A673 (cell line): ENCODE data around the gene AKNA. TPM values are rescaled to one million over a fixed set of nuclear protein-coding genes. Genes with fewer than 3 reads are reported as not detected.

Experiments used
- BruUV-seq: library from RNA; stranded (reverse); fragments of 400-500 nt; replicated peaks from 2 replicates; lab custom pipeline; 2021; lab: Mats Ljungman, UMichigan
- CTCF ChIA-PET: fragments of 300-600 bp; sonication (Branson Sonifier 250); formaldehyde crosslinking; loops from one replicate; lab custom pipeline; 2022; ENCODE audit warnings: antibody characterized with exemption; lab: Charles Lee
- POLR2A ChIA-PET: fragments of 300-600 bp; sonication (Branson Sonifier 250); formaldehyde crosslinking; loops from one replicate; lab custom pipeline; 2022; ENCODE audit warnings: antibody characterized with exemption; ENCODE audit not compliant: low non-redundant PET; lab: Charles Lee
- DNase-seq: peaks from one replicate; pipeline ENCODE4 v3.0.0-alpha.2; 2015; ENCODE audit warnings: low spot score
- H3K27ac ChIP-seq: fragments of 200-600 bp; sonication (generic); 2 replicates; pipeline ENCODE4 v1.5.1; 2016; ENCODE audit warnings: mixed run types, low read depth, mild to moderate bottlenecking, mixed read lengths, antibody characterized with exemption, low read length; ENCODE audit not compliant: poor library complexity, severe bottlenecking
- H3K27me3 ChIP-seq: fragments of 200-600 bp; sonication (generic); replicated peaks from 2 replicates; pipeline ENCODE4 v1.6.1; 2017; ENCODE audit warnings: mixed run types, low read depth, mild to moderate bottlenecking, mixed read lengths, antibody characterized with exemption, low read length; ENCODE audit not compliant: insufficient read depth, poor library complexity
- H3K36me3 ChIP-seq: fragments of 200-600 bp; sonication (generic); 2 replicates; pipeline ENCODE4 v1.6.1; 2016; ENCODE audit warnings: mixed run types, mild to moderate bottlenecking, mixed read lengths, antibody characterized with exemption, low read length; ENCODE audit not compliant: insufficient read depth, poor library complexity, severe bottlenecking
- H3K4me1 ChIP-seq: fragments of 200-600 bp; sonication (generic); 2 replicates; pipeline ENCODE4 v1.6.1; 2017; ENCODE audit warnings: mixed run types, mild to moderate bottlenecking, mixed read lengths, antibody characterized with exemption, low read length; ENCODE audit not compliant: insufficient read depth, poor library complexity, severe bottlenecking
- H3K4me3 ChIP-seq: fragments of 200-600 bp; sonication (generic); 2 replicates; pipeline ENCODE4 v1.5.1; 2016; ENCODE audit warnings: low read depth, mixed run types, mild to moderate bottlenecking, mixed read lengths, low read length; ENCODE audit not compliant: poor library complexity, severe bottlenecking
- H3K9me3 ChIP-seq: fragments of 200-600 bp; sonication (generic); 2 replicates; pipeline ENCODE4 v1.6.1; 2016; ENCODE audit warnings: mixed run types, low read depth, mild to moderate bottlenecking, mixed read lengths, antibody characterized with exemption, low read length; ENCODE audit not compliant: poor library complexity, severe bottlenecking
- EZH2 ChIP-seq: fragments of 200-600 bp; sonication (generic); IDR thresholded peaks from 2 replicates; pipeline ENCODE4 v1.6.1; 2017; ENCODE audit warnings: borderline replicate concordance, low read depth, mild to moderate bottlenecking, mixed read lengths, antibody characterized with exemption, low read length; ENCODE audit not compliant: poor library complexity, severe bottlenecking
- intact Hi-C: fragments of 100-400 bp; cut with micrococcal nuclease; formaldehyde crosslinking; loops from one replicate; pipeline ENCODE4 v1.10.0; 2022; ENCODE audit not compliant: unreplicated experiment
- total RNA-seq: library from RNA; stranded (reverse); gene quantifications from 2 replicates; pipeline ENCODE4 v1.2.3, GENCODE V29; 2021
- TF ChIP-seq, protein P1 (sequence below): fragments of 300-800, 200-600 bp; sonication (generic); conservative IDR thresholded peaks from 2 replicates; pipeline ENCODE4 v1.5.1; 2017; ENCODE audit warnings: low read depth, mild to moderate bottlenecking, antibody characterized with exemption, low read length, moderate library complexity, mixed read lengths

Gene AKNA
- total RNA-seq, 1 experiment from 2014 or later, result 20.4 TPM

DNA sequence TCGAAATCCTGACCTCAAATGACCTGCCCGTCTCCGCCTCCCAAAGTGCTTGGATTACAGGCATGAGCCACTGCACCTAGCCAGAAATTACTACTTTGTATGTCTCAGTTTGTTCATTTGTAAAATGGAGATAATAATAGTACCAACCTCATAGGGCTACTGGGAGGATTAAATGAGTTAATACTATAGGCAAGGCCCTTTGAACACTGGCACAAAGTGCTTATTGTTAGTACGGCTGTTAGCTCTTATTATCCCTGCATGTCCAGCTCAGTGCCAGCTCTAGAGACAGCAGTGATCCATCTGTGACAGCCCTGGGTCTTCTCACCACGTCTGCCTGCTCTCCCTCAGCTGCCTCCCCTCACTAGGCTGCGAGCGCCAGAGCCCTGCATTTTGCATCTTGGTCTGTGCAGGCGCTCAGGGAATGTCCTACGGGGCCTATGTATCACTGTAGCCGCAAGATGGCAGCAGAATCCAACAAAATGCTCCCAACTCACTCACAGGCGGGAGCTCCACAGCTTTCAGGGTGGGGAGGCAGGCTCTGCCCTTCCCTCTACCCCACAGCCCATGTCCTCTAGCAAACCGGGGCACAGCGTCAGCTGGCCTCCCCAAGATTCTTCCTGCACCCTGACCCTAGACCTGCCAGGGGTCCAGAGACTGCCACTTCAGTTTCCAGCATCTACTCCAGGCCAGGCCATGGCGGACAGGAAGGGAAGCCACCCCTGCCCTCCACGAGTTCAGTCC lies 17.7 kb upstream of the AKNA start:
- TF ChIP-seq, protein P1, sequence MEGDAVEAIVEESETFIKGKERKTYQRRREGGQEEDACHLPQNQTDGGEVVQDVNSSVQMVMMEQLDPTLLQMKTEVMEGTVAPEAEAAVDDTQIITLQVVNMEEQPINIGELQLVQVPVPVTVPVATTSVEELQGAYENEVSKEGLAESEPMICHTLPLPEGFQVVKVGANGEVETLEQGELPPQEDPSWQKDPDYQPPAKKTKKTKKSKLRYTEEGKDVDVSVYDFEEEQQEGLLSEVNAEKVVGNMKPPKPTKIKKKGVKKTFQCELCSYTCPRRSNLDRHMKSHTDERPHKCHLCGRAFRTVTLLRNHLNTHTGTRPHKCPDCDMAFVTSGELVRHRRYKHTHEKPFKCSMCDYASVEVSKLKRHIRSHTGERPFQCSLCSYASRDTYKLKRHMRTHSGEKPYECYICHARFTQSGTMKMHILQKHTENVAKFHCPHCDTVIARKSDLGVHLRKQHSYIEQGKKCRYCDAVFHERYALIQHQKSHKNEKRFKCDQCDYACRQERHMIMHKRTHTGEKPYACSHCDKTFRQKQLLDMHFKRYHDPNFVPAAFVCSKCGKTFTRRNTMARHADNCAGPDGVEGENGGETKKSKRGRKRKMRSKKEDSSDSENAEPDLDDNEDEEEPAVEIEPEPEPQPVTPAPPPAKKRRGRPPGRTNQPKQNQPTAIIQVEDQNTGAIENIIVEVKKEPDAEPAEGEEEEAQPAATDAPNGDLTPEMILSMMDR, result peak; percentile 84
- no peak for TF ChIP-seq EZH2
- Histone ChIP-seq H3K36me3 (no peaks in the 10 kb centered on the region), H3K27me3 (no peaks in the 10 kb centered on the region), H3K4me3 (no peak overlapping the region), H3K4me1 (no peaks in the 10 kb centered on the region), H3K27ac (no peak overlapping the region), H3K9me3 (no peaks in the 10 kb centered on the region)
- CTCF ChIA-PET, result interaction anchor here (0.5 to 2.5 kb wide), 17 partner anchors 10 to 616 kb away, joined by 3 to 59 read pairs (median 3); no protein-coding TSS in a partner anchor
- DNase-seq, result peak; percentile 88
- intact Hi-C loops, result loop anchor here (1.0 to 5.0 kb wide), 4 partner anchors 248 to 610 kb away; no protein-coding TSS in a partner anchor
- BruUV-seq, result no TSS peak
- POLR2A ChIA-PET, result interaction anchor here (0.6 kb wide), 1 partner anchor 268 kb away, joined by 3 read pairs; no protein-coding TSS in a partner anchor

DNA sequence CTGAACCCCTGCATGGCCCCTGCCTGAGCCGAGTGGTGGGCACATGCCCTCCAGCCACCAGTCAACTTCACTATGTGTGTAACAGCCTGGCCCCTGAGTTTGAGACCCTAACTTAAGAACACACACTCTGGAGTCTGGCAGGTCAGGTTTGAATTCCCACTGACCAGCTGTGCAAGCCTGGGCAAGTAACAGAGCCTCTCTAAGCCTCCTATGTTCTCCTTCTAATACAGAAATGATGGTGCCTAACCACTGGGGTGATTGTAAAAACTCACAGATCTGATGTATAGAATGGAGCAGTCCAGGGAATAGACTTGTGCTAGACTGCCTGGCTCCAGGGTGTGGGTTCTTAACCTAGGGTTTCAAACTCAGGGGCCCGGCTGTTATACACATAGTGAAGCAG lies 16.7 kb upstream of the AKNA start:
- Histone ChIP-seq H3K27ac (no peak overlapping the region), H3K4me3 (no peak overlapping the region), H3K9me3 (no peaks in the 10 kb centered on the region), H3K36me3 (no peaks in the 10 kb centered on the region), H3K4me1 (no peaks in the 10 kb centered on the region), H3K27me3 (no peaks in the 10 kb centered on the region)
- intact Hi-C loops, result loop anchor here (2.0 kb wide), 1 partner anchor 502 kb away; no protein-coding TSS in a partner anchor
- TF ChIP-seq, protein P1, result no peak
- TF ChIP-seq EZH2, result no peak
- no TSS peak for BruUV-seq
- CTCF ChIA-PET, result interaction anchor here (1.5 kb wide), 1 partner anchor 249 kb away, joined by 4 read pairs; no protein-coding TSS in a partner anchor
- POLR2A ChIA-PET, result no interaction called here
- no peak for DNase-seq

DNA sequence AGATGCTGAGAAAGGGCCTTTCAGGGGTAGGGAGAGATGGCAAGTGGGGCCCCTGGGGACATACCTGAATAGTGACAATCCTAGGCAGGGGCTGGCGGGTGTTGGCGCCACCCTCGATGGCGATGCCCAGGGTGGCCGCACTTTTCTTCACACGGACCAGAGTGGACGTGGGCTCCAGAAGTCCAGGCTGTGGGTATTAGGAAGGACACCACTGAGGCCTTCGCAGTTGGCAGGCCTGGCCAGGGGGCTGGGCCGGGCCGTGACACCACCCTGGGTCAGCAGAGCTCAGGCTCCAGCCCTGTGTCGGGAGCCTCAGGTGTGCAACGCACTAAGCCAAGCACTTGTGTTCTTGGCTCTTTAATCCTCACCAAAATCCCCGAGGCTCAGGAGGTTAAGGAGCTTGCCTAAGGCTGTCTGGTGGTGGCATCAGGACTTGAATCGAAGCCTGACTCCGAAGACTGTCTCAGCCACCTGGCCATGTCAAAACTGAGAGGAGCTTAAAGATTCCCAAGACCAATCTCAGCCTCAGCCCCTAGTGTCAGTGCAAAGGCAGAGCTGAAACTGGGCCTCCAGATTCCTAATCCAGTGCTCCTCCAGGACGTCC lies 15.5 kb upstream of the AKNA start:
- no peaks in the 10 kb centered on the region for H3K27me3 ChIP-seq
- no peaks in the 10 kb centered on the region for H3K9me3 ChIP-seq
- ChIA-PET CTCF (interaction anchor here (1.5 kb wide), 1 partner anchor 250 kb away, joined by 4 read pairs; no protein-coding TSS in a partner anchor), POLR2A (no interaction called here)
- TF ChIP-seq EZH2, result no peak
- TF ChIP-seq, protein P1, result no peak
- H3K27ac ChIP-seq, result no peak overlapping the region
- BruUV-seq, result no TSS peak
- no peak overlapping the region for H3K4me3 ChIP-seq
- peaks cover 6% of the 10 kb centered on the region for H3K4me1 ChIP-seq
- DNase-seq, result no peak
- no peaks in the 10 kb centered on the region for H3K36me3 ChIP-seq
- intact Hi-C loops, result no loop called here
